GM19023 (cell line): ENCODE results near the gene VSTM5.
"Not testable (repeated sequence)": the region's sequence is repeated elsewhere in the genome, so short reads cannot be mapped to it uniquely, and the experiment has no call there.

Experiments
- ATAC-seq: cut with Tn5 transposase; IDR thresholded peaks from one replicate; pipeline ENCODE4 v1.9.1; 2021; ENCODE audit warnings: mild to moderate bottlenecking, moderate library complexity; ENCODE audit not compliant: unreplicated experiment

The VSTM5 gene

DNA sequence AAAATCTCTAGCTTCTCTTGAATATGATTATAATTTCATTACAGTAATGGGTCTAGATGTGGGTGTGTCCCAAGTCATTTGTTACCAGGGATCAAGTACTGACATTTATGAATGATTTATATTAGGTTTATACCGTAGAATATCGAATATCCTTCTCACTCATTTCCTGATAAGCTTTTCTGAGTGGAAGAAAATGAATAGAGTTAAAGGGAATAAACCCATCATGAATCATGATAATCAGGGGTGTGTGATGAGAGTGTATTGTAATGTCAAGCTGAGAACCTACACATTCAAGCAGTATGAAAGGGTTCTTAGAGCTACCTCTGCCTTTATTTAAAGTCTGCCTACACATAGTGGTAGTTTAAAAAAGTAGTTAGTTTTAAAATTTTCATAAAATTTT lies 49.1 kb downstream of the VSTM5 start:
- no peak for ATAC-seq

DNA sequence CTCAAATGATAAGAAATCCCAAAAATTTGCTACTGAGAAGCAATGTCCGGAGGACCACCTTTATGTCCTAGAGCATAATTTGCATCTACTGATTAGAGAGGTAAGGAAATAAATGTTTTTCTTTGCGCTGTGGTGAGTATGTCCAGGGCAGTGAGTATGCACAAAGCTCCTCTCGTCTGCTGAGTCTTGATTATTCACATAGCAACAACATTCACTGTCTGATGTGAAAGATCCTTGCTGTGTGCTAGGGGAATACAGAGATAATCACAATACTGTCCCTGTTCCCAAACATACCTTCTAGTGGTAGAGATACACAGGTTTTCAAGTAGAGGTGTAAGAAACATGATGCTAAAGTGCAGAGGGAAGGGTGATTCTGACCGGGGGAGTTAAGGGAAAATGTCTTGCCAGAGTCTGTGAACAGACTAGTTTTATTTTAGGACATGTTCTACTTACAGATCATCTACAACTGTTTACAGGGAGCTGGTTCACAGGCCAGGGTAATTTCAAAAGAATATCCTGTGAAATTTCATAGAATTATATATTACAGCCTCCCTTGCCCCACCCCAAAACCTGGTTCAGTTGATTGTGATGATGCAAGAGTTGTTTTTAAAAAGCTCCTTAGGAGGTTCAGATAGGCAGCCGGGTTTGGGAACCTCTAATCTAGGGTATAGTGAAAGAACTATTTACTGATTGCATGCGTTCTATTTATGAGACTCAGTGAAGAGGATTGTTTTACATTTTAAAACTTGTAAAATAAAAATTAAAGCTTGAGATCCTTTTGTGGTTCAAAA lies 53.8 kb downstream of the VSTM5 start:
- ATAC-seq, result no peak

DNA sequence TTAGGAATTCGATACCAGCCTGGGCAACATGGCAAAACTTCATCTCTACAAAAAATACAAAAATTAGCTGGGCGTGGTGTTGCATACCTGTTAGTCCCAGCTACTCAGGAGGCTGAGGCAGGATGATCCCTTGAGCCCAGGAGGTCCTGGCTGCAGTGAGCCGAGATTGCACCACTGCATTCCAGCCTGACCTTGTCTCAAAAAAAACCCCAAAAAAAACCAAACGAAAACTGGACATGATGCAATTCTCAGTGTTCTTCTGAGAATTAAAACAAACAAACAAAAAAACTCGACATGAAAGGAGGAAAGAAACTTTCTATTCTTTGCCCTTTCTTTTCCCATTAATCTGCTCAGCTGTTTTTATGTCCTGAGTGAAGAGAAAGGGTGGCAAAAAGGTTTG lies 58.9 kb downstream of the VSTM5 start:
- ATAC-seq, result no peak

DNA sequence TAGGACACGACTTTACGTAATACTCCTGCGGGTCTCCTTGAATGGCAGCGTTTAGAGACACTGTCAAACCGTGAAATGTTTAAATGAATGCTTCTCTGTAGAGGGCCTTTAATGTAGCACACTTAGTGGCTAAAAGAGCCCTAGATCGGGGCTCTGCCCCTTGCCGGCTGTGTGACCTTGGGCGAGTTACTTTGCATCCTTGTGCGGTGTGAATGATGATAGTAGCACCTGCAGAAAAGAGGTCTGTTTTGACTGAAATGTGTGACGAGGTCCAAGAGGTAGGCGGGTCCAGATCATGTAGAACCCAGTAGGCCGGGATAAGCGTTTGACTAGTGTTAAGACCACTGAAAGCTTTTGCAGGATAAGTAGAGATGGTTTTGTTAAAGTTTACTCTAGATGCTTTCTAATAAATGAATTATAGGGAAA lies 65.5 kb downstream of the VSTM5 start:
- ATAC-seq, result peak; percentile 25

DNA sequence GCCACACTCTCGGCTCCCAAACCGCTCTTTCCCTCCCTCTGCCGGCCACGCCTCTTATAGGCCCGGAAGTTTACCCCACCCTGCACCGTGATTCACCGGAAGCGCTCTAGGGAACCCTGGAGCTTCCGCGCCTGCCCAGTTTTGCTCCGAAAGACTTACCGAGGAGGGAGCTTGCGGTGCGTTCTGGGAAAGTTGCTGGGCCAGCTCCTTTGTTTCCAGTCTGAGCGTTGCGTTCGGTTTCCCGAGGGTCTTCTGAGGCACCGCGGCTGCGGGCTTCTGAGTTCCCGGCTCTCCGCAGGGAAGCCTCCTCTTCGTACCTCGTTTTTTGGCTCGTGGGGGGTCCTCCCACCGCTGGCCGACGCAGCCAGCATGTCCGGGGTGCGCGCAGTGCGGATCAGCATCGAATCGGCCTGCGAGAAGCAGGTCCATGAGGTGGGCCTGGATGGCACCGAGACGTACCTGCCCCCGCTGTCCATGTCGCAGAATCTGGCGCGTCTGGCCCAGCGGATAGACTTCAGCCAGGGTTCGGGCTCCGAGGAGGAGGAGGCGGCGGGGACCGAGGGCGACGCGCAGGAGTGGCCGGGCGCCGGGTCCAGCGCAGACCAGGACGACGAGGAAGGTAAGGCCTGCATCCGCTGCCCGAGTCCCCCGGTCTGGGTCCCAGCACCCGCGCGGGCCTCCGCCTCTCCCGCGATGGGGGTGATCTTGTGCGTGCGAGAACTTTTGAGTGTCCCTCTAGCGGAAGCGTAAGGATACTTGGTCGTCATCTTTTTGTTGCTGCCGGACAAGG lies 66.1 kb downstream of the VSTM5 start, which contains the start of gene MED17:
TSS of gene MED17 (plus strand) at position 138 of the 790 bp plus-strand sequence. CDS start at position 370, 232 bp downstream.
- ATAC-seq, result peak; percentile 96

DNA sequence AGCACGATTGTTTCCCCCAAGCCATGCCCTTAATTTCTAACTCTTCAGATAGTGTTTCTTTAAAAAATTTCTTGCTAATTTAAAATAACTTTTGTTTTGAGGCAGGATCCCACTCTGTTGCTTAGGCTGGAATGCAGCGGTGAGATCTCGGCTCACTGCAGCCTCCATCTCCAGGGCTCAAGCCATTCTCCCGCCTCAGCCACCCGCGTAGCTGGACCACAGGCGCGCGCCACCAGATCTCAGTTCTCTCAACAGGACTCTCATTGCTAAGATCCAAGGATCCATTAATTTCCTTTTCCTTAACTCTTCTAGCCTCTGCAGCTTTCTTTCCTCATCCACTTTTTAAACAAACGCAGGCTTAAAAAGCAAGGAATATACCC lies 66.7 kb downstream of the VSTM5 start:
- peak; percentile 47 for ATAC-seq

DNA sequence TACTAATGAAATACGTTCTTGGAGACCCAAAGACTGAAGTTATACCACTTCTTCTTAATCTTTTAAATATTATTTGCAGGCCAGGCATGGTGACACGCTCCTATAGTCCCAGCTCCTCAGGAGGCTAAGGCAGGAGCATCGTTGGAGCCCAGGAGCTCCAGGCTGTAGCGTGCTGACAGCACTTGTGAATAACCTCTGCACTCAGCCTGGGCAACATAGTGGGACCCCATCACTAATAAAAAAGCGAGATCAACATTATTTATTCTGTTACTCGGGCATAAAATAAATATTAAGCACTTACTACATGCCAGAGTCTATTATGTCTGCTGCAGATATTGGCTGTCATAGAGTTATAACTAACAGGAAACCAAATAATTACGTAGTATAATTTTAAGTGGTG lies 67.1 kb downstream of the VSTM5 start:
- no peak for ATAC-seq

DNA sequence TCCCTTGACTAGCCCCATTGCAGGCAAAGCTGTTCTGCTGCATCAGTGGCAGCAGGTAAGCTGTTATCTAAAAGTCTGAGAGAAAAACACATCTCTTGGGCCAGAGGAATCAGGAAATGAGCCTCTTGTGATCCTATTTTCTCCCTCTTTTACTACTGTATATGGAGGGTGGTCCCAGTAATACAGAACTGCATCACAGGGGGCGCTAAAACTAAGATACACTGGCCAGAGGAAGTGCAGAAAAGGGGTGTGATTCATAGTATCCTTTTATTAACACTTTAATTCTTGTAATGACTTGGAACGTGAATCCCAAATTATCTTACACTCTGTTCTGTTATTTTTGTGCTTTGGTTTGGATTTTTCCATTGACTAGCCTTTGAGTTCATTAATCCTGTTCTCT lies 75.1 kb downstream of the VSTM5 start:
- no peak for ATAC-seq

DNA sequence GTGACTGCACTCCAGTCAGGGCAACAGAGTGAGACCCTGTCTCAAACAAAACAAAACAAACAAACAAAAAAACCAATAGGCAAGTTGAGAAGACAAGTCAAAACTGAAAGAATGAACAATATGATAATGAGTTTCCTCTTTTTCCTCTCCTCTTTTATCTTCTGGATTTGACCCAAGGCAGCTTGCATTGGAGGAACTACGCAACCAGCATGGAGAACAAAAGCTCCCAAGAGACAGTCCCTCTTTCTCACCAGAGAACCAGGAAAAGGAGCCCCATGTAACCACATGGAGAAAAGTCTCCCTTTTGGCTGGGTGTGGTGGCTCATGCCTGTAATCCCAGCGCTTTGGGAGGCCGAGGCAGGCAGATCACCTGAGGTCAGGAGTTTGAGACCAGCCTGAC lies 75.9 kb downstream of the VSTM5 start:
- not testable (repeated sequence) for ATAC-seq

DNA sequence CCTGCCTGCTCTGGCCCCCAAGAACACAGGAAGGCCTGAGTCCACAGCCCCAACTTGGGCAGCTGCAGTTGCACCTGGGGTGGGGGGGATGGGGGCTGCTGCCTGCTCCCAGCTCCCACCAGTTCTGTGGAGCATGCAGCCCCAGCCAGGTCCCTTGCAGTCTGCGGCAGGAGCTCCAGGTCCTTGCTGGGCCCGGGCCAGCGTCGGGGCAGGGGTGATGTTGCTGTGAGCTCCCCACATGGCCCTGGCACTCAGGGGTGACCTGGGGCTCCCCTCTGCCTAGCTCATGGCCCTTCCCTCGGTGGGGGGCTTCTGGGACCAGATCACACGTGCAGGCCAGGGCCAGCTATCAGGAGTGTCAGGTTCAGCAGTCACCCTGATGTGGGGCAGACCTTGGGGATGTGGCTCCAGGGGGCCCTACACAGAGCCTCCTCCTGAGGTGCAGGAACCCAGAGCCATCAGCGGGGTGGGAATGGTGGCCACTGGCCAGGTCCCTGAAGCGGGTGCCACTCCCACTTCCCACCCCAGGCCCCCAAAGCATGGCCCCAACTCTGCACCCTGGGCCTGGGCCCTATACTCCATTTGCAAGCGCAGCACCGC lies 76.7 kb downstream of the VSTM5 start:
- no peak for ATAC-seq

DNA sequence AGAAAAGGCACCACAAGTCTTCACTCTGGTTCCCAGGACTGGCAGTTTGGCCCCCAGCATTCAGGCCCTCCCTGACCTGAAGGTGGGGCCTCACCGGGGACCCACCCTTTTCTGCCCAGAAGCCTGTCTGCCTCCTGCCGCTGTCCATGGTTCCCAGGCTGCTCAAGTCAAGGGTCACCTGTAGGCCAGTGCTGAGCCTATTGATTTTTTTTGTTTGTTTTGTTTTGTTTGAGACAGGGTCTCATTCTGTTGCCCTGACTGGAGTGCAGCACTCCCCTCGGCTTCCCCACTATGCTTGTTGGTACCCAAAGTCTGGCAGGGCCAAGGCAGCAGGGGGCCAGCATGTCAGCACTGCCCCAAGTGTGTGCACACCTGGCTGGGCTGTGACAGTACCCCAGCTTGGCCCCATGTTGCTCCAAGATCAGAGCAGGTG lies 77.4 kb downstream of the VSTM5 start:
- ATAC-seq, result no peak

DNA sequence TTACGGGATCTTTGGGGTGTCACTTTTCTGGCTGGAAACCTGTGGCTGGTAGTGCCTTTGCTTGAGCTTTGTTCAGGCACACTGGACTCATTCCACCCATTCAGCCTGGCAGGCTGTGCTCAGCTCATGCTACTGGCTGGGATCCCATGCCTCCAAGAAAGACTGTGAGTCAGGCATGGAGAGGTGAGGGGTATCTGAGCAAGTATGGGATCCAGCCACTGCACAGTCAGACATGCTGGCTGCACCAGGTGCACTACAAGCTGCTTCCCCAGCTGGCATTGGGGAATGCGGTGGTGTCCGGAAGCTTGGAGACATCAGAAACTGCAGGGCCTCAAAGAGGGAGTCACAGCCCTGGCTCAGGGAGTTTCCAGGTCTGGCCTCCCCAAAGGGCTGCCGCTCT lies 78.3 kb downstream of the VSTM5 start:
- ATAC-seq, result no peak

DNA sequence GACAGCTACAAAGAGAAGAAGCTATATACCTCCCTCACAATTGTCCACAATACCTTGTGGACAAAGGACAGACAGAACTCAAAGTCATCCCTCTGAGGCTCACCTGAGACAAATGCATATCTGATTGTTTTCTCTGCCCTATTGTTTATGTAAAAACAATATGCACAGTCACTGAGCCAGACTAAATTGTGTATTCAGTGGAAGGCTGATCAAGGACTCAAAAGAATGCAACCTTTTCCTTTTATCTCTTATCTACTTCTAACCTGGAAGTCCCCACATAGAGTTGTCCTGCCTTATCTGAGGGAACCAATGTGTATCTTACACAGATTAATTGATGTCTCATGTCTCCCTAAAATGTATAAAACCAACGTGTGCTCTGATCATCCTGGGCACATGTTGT lies 80.3 kb downstream of the VSTM5 start:
- ATAC-seq, result no peak
